SU-DHL-6 (cell line): Measurements from ENCODE around the gene PDE2A.

Experiments used
- H2AFZ ChIP-seq: fragments of 200-600 bp; sonication (generic); 2 replicates; pipeline ENCODE4 v1.6.1; 2014; ENCODE audit warnings: low read depth, mild to moderate bottlenecking, moderate library complexity, mixed read lengths, antibody characterized with exemption, low read length; ENCODE audit not compliant: severe bottlenecking
- H3F3A ChIP-seq: fragments of 200-600 bp; shearing (Covaris generic); 2 replicates; pipeline ENCODE4 v1.6.0; 2016; ENCODE audit warnings: antibody characterized with exemption, mild to moderate bottlenecking; ENCODE audit not compliant: insufficient read depth
- H3K27ac ChIP-seq: fragments of 200-600 bp; sonication (generic); 2 replicates; pipeline ENCODE4 v1.5.1; 2016; ENCODE audit warnings: low read depth, mild to moderate bottlenecking, low read length, moderate library complexity, mixed read lengths
- H3K27me3 ChIP-seq: fragments of 200-600 bp; sonication (generic), shearing (Covaris generic); 2 replicates; pipeline ENCODE4 v1.6.0; 2014; ENCODE audit warnings: mild to moderate bottlenecking, low read length
- H3K36me3 ChIP-seq: fragments of 200-600 bp; sonication (generic); 2 replicates; pipeline ENCODE4 v1.6.1; 2014; ENCODE audit warnings: mild to moderate bottlenecking, low read length, mixed read lengths
- H3K4me2 ChIP-seq: fragments of 300-600, 200-600 bp; shearing (Covaris generic), sonication (generic); 2 replicates; pipeline ENCODE4 v1.6.0; 2014; ENCODE audit warnings: low read length, low read depth, mild to moderate bottlenecking; ENCODE audit not compliant: poor library complexity, severe bottlenecking
- H3K4me3 ChIP-seq: fragments of 200-600 bp; sonication (generic); 2 replicates; pipeline ENCODE4 v1.5.1; 2014; ENCODE audit warnings: antibody characterized with exemption, low read length, mild to moderate bottlenecking, mixed read lengths; ENCODE audit not compliant: insufficient read depth, poor library complexity, severe bottlenecking
- H3K79me2 ChIP-seq: fragments of 200-600 bp; sonication (generic); 2 replicates; pipeline ENCODE4 v1.6.1; 2014; ENCODE audit warnings: mild to moderate bottlenecking, low read length, moderate library complexity; ENCODE audit not compliant: insufficient read depth
- H3K9ac ChIP-seq: fragments of 200-600 bp; sonication (generic); 2 replicates; pipeline ENCODE4 v1.7.0; 2014; ENCODE audit warnings: mild to moderate bottlenecking, low read length
- H3K9me2 ChIP-seq: fragments of 200-600 bp; sonication (generic); replicated peaks from 2 replicates; pipeline ENCODE4 v1.6.1; 2014; ENCODE audit warnings: low read length; ENCODE audit not compliant: insufficient read depth
- H3K9me3 ChIP-seq: fragments of 200-600 bp; sonication (generic); 2 replicates; pipeline ENCODE4 v1.6.1; 2014; ENCODE audit warnings: low read length, mixed read lengths; ENCODE audit not compliant: insufficient read depth
- H4K20me1 ChIP-seq: fragments of 200-600 bp; sonication (generic); 2 replicates; pipeline ENCODE4 v1.6.1; 2014; ENCODE audit warnings: low read depth, mild to moderate bottlenecking, antibody characterized with exemption, low read length, moderate library complexity, mixed read lengths
- CTCF ChIP-seq: fragments of 200-600 bp; sonication (generic); IDR thresholded peaks from one replicate; pipeline ENCODE4 v1.5.1; 2017; ENCODE audit warnings: antibody characterized with exemption, mild to moderate bottlenecking, low read length, moderate library complexity; ENCODE audit not compliant: insufficient read depth, poor library complexity, severe bottlenecking
- EZH2phosphoT487 ChIP-seq: fragments of 200-600 bp; sonication (generic), shearing (Covaris generic); conservative IDR thresholded peaks from 2 replicates; pipeline ENCODE4 v1.6.1; 2018; ENCODE audit warnings: mild to moderate bottlenecking, antibody characterized with exemption, low read length, moderate library complexity, mixed read lengths

Gene PDE2A

GRCh38 chr11:72599325-72600117 lies 74.7 kb downstream of the PDE2A start:
- H3K27me3 ChIP-seq = no peaks in the 10 kb centered on the region

GRCh38 chr11:72598906-72599305 lies 75.3 kb downstream of the PDE2A start:
- TF ChIP-seq EZH2phosphoT487 (no peak), CTCF (no peak)
- H3K4me2 ChIP-seq = no peak overlapping the region

More at GRCh38 chr11:72599325-72600117, 74.7 kb downstream of the PDE2A start:
- H3K27ac ChIP-seq = no peak overlapping the region
- no peak overlapping the region for H3K9ac ChIP-seq
- H2AFZ ChIP-seq = no peak overlapping the region
- TF ChIP-seq EZH2phosphoT487 (no peak), CTCF (no peak)
- no peaks in the 10 kb centered on the region for H3K9me3 ChIP-seq
- no peaks in the 10 kb centered on the region for H4K20me1 ChIP-seq
- H3K4me3 ChIP-seq = no peak overlapping the region
- H3K36me3 ChIP-seq = no peaks in the 10 kb centered on the region
- H3K4me2 ChIP-seq = no peak overlapping the region
- no peaks in the 10 kb centered on the region for H3K79me2 ChIP-seq
- H3F3A ChIP-seq = no peaks in the 10 kb centered on the region
- H3K9me2 ChIP-seq = no peaks in the 10 kb centered on the region

GRCh38 chr11:72598466-72598865 lies 75.8 kb downstream of the PDE2A start:
- Histone ChIP-seq H3K27me3 (no peaks in the 10 kb centered on the region), H2AFZ (no peak overlapping the region), H3K9me2 (no peaks in the 10 kb centered on the region), H3K9me3 (no peaks in the 10 kb centered on the region), H3K79me2 (no peaks in the 10 kb centered on the region), H3K9ac (no peak overlapping the region), H3K27ac (no peak overlapping the region), H3K36me3 (no peaks in the 10 kb centered on the region), H3K4me3 (no peak overlapping the region), H3F3A (no peaks in the 10 kb centered on the region), H4K20me1 (no peaks in the 10 kb centered on the region), H3K4me2 (no peak overlapping the region)
- no peak for TF ChIP-seq CTCF
- TF ChIP-seq EZH2phosphoT487 = no peak

More at GRCh38 chr11:72598906-72599305, 75.3 kb downstream of the PDE2A start:
- no peaks in the 10 kb centered on the region for H3F3A ChIP-seq
- no peaks in the 10 kb centered on the region for H3K79me2 ChIP-seq
- no peaks in the 10 kb centered on the region for H3K9me3 ChIP-seq
- H3K27ac ChIP-seq = no peak overlapping the region
- no peak overlapping the region for H2AFZ ChIP-seq
- H3K9ac ChIP-seq = no peak overlapping the region
- no peak overlapping the region for H3K4me3 ChIP-seq
- no peaks in the 10 kb centered on the region for H4K20me1 ChIP-seq
- no peaks in the 10 kb centered on the region for H3K9me2 ChIP-seq
- H3K27me3 ChIP-seq = no peaks in the 10 kb centered on the region
- no peaks in the 10 kb centered on the region for H3K36me3 ChIP-seq
